Cardiac fibroblast (primary cell): ENCODE results near the gene SBNO2.
A peak's percentile ranks its signal among the peaks of the same experiment; 100 is the strongest.

Experiments
- DNase-seq, 2 donors: peaks; one replicate each; pipeline versions ENCODE4 v3.0.0 to v3.0.0-alpha.2; 2010; ENCODE audit warnings: low read depth in 2 of 2
- H3K4me3 ChIP-seq, 2 donors: replicated peaks in 1 of 2; 1 replicate in 1 of 2; 2 replicates in 1 of 2; pipeline ENCODE4 v1.5.1; 2011; ENCODE audit warnings: low read depth in 2 of 2, low read length in 2 of 2, mild to moderate bottlenecking in 2 of 2, moderate library complexity in 1 of 2
- TF ChIP-seq, protein P1 (sequence below): IDR thresholded peaks from one replicate; pipeline ENCODE4 v1.5.1; 2011; ENCODE audit warnings: low read depth, mild to moderate bottlenecking, low read length, inconsistent platforms

SBNO2 gene

DNA sequence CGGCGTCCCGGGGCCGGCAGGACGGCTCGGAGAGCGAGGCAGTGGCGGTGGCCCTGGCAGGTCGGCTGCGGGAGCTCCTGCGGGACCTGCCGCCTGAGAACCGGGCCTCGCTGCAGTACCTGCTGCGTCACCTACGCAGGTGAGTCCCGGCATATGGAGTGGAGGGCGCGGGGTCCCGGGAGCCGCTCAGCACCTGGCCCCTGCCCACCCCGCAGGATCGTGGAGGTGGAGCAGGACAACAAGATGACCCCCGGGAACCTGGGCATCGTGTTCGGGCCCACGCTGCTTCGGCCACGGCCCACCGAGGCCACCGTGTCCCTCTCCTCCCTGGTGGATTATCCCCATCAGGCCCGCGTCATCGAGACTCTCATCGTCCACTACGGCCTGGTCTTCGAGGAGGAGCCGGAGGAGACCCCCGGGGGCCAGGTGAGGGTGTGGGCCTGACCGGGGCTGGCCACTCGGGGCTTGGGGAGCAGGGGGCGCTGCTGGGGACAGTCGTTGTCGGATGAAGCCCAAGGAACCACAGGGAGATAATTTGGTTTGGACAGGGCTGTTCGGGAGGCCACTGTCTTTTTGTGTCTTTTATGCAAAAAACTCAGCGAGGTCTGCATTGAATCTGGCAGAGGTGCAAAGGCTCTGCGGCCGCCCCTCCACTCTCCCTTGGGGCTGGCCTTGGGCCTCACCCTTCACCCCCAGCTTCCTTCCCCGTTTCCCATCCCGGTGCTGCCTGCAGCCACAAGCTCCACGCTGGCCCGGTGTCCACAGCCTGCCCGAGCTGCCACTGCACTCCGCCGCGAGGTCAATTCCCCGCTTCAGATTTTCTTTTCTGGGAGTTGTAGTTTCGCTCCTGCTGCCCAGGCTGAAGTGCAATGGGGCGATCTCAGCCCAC, 90.9 kb downstream of the SBNO2 start:
- TF ChIP-seq, protein P1, sequence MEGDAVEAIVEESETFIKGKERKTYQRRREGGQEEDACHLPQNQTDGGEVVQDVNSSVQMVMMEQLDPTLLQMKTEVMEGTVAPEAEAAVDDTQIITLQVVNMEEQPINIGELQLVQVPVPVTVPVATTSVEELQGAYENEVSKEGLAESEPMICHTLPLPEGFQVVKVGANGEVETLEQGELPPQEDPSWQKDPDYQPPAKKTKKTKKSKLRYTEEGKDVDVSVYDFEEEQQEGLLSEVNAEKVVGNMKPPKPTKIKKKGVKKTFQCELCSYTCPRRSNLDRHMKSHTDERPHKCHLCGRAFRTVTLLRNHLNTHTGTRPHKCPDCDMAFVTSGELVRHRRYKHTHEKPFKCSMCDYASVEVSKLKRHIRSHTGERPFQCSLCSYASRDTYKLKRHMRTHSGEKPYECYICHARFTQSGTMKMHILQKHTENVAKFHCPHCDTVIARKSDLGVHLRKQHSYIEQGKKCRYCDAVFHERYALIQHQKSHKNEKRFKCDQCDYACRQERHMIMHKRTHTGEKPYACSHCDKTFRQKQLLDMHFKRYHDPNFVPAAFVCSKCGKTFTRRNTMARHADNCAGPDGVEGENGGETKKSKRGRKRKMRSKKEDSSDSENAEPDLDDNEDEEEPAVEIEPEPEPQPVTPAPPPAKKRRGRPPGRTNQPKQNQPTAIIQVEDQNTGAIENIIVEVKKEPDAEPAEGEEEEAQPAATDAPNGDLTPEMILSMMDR = no peak
- DNase-seq = no peak
- peak overlapping the region in 1 of 2 donors; percentile 22 for H3K4me3 ChIP-seq

DNA sequence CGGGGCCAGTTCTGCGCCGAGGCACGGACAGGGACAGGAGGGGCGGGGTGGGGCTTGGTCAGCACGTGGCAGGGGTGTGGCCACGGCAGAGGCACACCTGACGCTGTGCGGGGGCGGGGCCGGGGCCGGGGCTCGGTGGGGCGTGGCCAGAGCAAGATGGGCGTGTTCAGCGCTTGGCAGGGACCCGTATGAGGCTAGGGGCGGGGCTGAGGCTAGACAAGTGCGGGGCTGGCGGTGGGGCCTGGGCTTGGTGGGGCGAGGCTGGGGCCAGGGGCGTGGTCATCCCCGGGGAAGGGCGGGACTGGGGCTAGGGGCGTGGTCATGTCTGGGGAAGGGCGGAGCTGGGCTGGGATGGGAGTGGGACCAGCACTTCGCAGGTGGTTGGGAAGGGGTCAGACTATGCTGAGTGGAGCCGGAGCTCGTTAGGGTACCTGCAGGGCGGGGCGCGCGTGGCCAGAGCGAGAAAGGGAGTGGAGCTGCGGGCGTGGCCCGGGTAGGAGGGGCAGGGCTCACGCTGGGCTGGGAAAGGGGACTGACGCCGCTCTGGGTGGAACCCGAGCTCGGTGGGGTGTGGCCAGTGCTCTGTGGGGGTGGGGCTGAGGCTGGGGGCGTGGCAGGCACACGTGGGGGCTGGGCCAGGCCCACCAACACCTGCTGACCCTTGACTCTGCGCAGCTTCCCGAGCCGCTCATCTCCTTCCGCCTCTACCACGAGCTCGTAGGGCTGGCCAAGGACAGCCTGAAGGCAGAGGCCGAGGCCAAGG, 91.7 kb downstream of the SBNO2 start:
- peak in 1 of 2 donors; percentile 52 for DNase-seq
- TF ChIP-seq, protein P1 = no peak
- H3K4me3 ChIP-seq = peak overlapping the region in 1 of 2 donors; percentile 22

DNA sequence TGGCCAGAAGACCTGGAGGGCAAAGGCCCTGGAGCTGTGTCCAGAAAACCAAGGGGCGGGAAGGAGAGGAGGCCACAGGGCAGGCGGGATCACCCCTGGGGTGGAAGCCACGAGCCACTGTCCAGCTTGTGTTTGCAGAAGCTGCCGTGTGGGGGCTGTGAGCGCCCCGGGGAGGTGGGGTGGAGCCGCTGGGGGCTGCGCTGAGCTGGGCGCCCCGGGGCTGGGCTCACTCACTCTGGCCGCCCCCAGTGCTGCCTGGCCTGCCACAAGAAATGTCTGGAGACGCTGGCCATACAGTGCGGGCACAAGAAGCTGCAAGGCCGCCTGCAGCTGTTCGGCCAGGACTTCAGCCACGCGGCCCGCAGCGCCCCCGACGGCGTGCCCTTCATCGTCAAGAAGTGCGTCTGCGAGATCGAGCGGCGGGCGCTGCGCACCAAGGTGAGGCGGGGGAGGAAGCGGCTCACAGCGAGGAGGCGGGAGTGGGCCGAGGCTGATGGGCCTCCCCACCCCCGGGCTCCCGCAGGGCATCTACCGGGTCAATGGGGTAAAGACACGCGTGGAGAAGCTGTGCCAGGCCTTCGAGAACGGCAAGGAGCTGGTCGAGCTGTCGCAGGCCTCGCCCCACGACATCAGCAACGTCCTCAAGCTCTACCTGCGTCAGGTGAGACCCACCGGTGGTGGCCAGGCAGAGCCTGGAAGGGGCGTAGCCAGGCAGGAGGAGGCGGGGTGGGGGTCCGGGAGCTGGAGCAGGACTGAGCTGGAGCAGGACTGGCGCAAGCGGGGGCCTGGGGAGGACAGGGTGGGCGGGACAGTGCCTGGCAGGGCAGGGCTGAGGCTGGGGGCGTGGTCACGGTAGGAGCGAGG, 92.5 kb downstream of the SBNO2 start:
- no peak overlapping the region for H3K4me3 ChIP-seq
- no peak for DNase-seq
- TF ChIP-seq, protein P1 = no peak

DNA sequence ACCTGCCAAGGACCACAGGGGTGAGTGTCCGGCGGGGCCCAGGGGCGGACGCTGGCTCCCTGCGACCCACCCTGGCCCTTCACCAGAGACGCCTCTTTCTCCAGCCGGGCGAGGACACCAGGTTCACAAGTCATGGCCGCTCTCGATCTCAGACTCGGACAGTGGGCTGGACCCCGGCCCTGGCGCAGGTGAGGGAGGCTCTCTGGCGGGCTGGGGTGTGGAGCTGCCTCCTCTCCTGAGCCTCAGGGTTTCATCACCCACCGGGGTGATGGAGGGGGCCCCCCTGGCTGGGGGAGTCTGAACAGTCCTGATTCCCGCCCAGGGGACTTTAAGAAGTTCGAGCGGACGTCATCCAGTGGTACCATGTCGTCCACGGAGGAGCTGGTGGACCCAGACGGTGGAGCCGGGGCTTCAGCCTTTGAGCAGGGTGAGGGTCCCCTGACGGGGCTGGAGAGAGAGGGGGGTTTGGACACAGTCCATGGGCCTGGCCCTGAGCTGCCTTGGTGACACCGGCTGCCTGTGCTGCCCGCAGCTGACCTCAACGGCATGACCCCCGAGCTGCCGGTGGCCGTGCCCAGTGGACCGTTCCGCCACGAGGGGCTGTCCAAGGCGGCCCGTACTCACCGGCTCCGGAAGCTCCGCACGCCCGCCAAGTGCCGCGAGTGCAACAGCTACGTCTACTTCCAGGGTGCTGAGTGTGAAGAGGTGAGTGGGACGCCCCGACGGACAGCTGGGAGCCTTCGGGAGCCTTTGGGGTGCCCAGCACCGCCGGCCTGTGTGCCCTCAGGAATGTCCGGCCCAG, 93.5 kb downstream of the SBNO2 start:
- no peak for DNase-seq
- TF ChIP-seq, protein P1 = no peak
- H3K4me3 ChIP-seq = no peak overlapping the region

DNA sequence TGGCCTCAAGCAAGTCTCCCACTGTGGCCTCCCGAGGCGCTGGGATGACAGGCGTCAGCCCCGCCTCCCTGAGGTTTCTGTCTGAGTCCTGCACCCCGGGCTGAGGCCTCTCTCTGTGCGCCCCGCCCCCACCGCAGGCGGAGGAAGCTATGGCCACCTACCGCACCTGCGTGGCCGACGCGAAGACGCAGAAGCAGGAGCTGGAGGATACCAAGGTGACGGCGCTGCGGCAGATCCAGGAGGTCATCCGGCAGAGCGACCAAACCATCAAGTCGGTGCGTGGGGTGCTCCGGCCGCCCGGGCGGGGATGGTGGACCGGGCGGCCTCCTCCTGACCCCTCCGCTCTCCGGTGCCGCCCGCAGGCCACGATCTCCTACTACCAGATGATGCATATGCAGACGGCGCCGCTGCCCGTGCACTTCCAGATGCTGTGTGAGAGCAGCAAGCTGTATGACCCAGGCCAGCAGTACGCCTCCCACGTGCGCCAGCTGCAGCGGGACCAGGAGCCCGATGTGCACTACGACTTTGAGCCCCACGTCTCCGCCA, 94.4 kb downstream of the SBNO2 start:
- TF ChIP-seq, protein P1 = no peak
- no peak for DNase-seq
- H3K4me3 ChIP-seq = no peak overlapping the region
